RWPE1 (cell line): ENCODE results near the gene HACD2.

ENCODE experiments used
- CTCF ChIA-PET: fragments of 350-600 bp; sonication (Branson Sonifier 250); formaldehyde crosslinking; extraction: SDS; loops from one replicate; lab custom pipeline; 2021; lab: Yijun Ruan, JAX
- POLR2A ChIA-PET: fragments of 400-600 bp; formaldehyde crosslinking; extraction: SDS; loops from one replicate; lab custom pipeline; 2020; ENCODE audit warnings: antibody characterized with exemption; ENCODE audit not compliant: low non-redundant PET; lab: Yijun Ruan, JAX
- DNase-seq: peaks from one replicate; pipeline ENCODE4 v3.0.0; 2012; ENCODE audit warnings: low spot score
- H3K27ac ChIP-seq: fragments of 450-650 bp; 2 replicates; pipeline ENCODE4 v1.5.1; 2017
- CTCF ChIP-seq: fragments of 450-650 bp; conservative IDR thresholded peaks from 2 replicates; pipeline ENCODE4 v1.5.1; 2017; ENCODE audit warnings: low read depth, mild to moderate bottlenecking

The HACD2 gene

GRCh38 chr3:123526474-123526873 lies 58.4 kb downstream of the HACD2 start:
- no peak overlapping the region for H3K27ac ChIP-seq
- ChIA-PET POLR2A (interaction anchor here (0.6 kb wide), 1 partner anchor 79 kb away, joined by 3 read pairs; no protein-coding TSS in a partner anchor), CTCF (no interaction called here)
- DNase-seq, result no peak
- TF ChIP-seq CTCF, result no peak

GRCh38 chr3:123525433-123525832 lies 59.4 kb downstream of the HACD2 start:
- POLR2A ChIA-PET, result no interaction called here

GRCh38 chr3:123524981-123525380 lies 59.9 kb downstream of the HACD2 start:
- TF ChIP-seq CTCF, result no peak
- no peak overlapping the region for H3K27ac ChIP-seq
- no peak for DNase-seq
- CTCF ChIA-PET, result interaction anchor here (0.6 kb wide), 1 partner anchor 424 kb away, joined by 7 read pairs; no protein-coding TSS in a partner anchor
- POLR2A ChIA-PET, result no interaction called here

More at GRCh38 chr3:123525433-123525832, 59.4 kb downstream of the HACD2 start:
- TF ChIP-seq CTCF, result no peak
- CTCF ChIA-PET, result interaction anchor here (0.6 kb wide), 1 partner anchor 424 kb away, joined by 7 read pairs; no protein-coding TSS in a partner anchor
- no peak for DNase-seq
- no peak overlapping the region for H3K27ac ChIP-seq

- TF ChIP-seq CTCF, result no peak
- CTCF ChIA-PET, result interaction anchor here (0.6 kb wide), 1 partner anchor 17 kb away, joined by 3 read pairs; no protein-coding TSS in a partner anchor
Measured at GRCh38 chr3:123523023-123523412, 61.8 kb downstream of the HACD2 start.

GRCh38 chr3:123522320-123523022 lies 62.4 kb downstream of the HACD2 start:
- ChIA-PET CTCF (interaction anchor here (0.6 to 0.7 kb wide), 3 partner anchors 17 to 1422 kb away, joined by 3 to 13 read pairs (median 3); no protein-coding TSS in a partner anchor), POLR2A (no interaction called here)
- no peak for TF ChIP-seq CTCF
- H3K27ac ChIP-seq, result no peak overlapping the region
- DNase-seq, result no peak

More at GRCh38 chr3:123523023-123523412, 61.8 kb downstream of the HACD2 start:
- POLR2A ChIA-PET, result no interaction called here
- no peak for DNase-seq
- H3K27ac ChIP-seq, result no peak overlapping the region

GRCh38 chr3:123521179-123521969 lies 63.5 kb downstream of the HACD2 start:
- POLR2A ChIA-PET, result no interaction called here
- H3K27ac ChIP-seq, result no peak overlapping the region
- DNase-seq, result no peak
- CTCF ChIA-PET, result interaction anchor here (0.5 to 0.6 kb wide), 3 partner anchors 48 to 1398 kb away, joined by 3 read pairs; no protein-coding TSS in a partner anchor
- no peak for TF ChIP-seq CTCF
